Measurements from ENCODE around the gene FNDC11.

Gene FNDC11

GRCh38 chr20:63582382-63583063 lies 28.6 kb downstream of the FNDC11 start:
- Histone ChIP-seq H3K27me3 (replicated peaks in 2 of 5; ENCODE audit: control insufficient read depth in 4 of 5, insufficient read depth in 5 of 5, low read length in 4 of 5) (peaks cover 0 to 4% (median 0%) of the 10 kb centered on the region in 5 experiments), H3K36me3 (ENCODE audit: control insufficient read depth in 4 of 4, insufficient read depth in 4 of 4, low read length in 3 of 4) (no peaks in the 10 kb centered on the region), H3K9me3 (ENCODE audit: control extremely low read depth in 1 of 5, control insufficient read depth in 4 of 5, insufficient read depth in 2 of 5, low read depth in 1 of 5, low read length in 4 of 5) (no peaks in the 10 kb centered on the region), H3K4me1 (ENCODE audit: control extremely low read depth in 1 of 4, control insufficient read depth in 4 of 4, insufficient read depth in 4 of 4, low read length in 3 of 4) (peaks cover 0 to 12% (median 9%) of the 10 kb centered on the region in 4 experiments), H3K4me3 (ENCODE audit: control insufficient read depth in 1 of 7, extremely low read depth in 1 of 7, insufficient read depth in 4 of 7, low read depth in 2 of 7, low read length in 6 of 7) (no peak overlapping the region), H3K27ac (ENCODE audit: insufficient read depth in 1 of 2, low read depth in 1 of 2, low read length in 2 of 2, poor library complexity in 1 of 2, severe bottlenecking in 2 of 2) (no peak overlapping the region)
- ChIA-PET POLR2A (interaction anchor here (0.6 kb wide), 1 partner anchor 12 kb away, joined by 5 read pairs; no protein-coding TSS in a partner anchor), CTCF (interaction anchor here (0.9 to 2.2 kb wide), 6 partner anchors 12 to 73 kb away, joined by 3 to 13 read pairs (median 4); partner anchors contain the start of gene PTK6)
- no peak for DNase-seq
- WGBS (ENCODE audit: insufficient coverage): 96% methylated on average over 22 of the region's 23 CpGs

GRCh38 chr20:63585616-63586565 lies 31.9 kb downstream of the FNDC11 start:
- POLR2A ChIA-PET: interaction anchor here (0.7 kb wide), 1 partner anchor 103 kb away, joined by 3 read pairs; no protein-coding TSS in a partner anchor
- H3K4me1 ChIP-seq (ENCODE audit: control extremely low read depth in 1 of 4, control insufficient read depth in 4 of 4, insufficient read depth in 4 of 4, low read length in 3 of 4): peaks cover 0 to 26% (median 25%) of the 10 kb centered on the region in 4 experiments
- CTCF ChIA-PET: interaction anchor here (1.4 kb wide), 1 partner anchor 28 kb away, joined by 3 read pairs; no protein-coding TSS in a partner anchor
- no peaks in the 10 kb centered on the region for H3K9me3 ChIP-seq (ENCODE audit: control extremely low read depth in 1 of 5, control insufficient read depth in 4 of 5, insufficient read depth in 2 of 5, low read depth in 1 of 5, low read length in 4 of 5)
- H3K27me3 ChIP-seq (replicated peaks in 2 of 5; ENCODE audit: control insufficient read depth in 4 of 5, insufficient read depth in 5 of 5, low read length in 4 of 5): no peaks in the 10 kb centered on the region
- no peak for DNase-seq
- H3K4me3 ChIP-seq (ENCODE audit: control insufficient read depth in 1 of 7, extremely low read depth in 1 of 7, insufficient read depth in 4 of 7, low read depth in 2 of 7, low read length in 6 of 7): no peak overlapping the region
- H3K36me3 ChIP-seq (ENCODE audit: control insufficient read depth in 4 of 4, insufficient read depth in 4 of 4, low read length in 3 of 4): peaks cover 0 to 17% (median 12%) of the 10 kb centered on the region in 4 experiments
- 95% methylated on average over 19 of the region's 22 CpGs for WGBS (ENCODE audit: insufficient coverage)
- H3K27ac ChIP-seq (ENCODE audit: insufficient read depth in 1 of 2, low read depth in 1 of 2, low read length in 2 of 2, poor library complexity in 1 of 2, severe bottlenecking in 2 of 2): no peak overlapping the region

- ChIA-PET CTCF (no interaction called here), POLR2A (interaction anchor here (0.7 kb wide), 1 partner anchor 102 kb away, joined by 3 read pairs; no protein-coding TSS in a partner anchor)
- whole genome bisulfite sequencing (ENCODE audit: insufficient coverage): 94% methylated on average over 15 of the region's 17 CpGs
- Histone ChIP-seq H3K27ac (ENCODE audit: insufficient read depth in 1 of 2, low read depth in 1 of 2, low read length in 2 of 2, poor library complexity in 1 of 2, severe bottlenecking in 2 of 2) (no peak overlapping the region), H3K27me3 (replicated peaks in 2 of 5; ENCODE audit: control insufficient read depth in 4 of 5, insufficient read depth in 5 of 5, low read length in 4 of 5) (no peaks in the 10 kb centered on the region), H3K36me3 (ENCODE audit: control insufficient read depth in 4 of 4, insufficient read depth in 4 of 4, low read length in 3 of 4) (peaks cover 0 to 24% (median 16%) of the 10 kb centered on the region in 4 experiments), H3K4me1 (ENCODE audit: control extremely low read depth in 1 of 4, control insufficient read depth in 4 of 4, insufficient read depth in 4 of 4, low read length in 3 of 4) (peaks cover 0 to 26% (median 25%) of the 10 kb centered on the region in 4 experiments), H3K4me3 (ENCODE audit: control insufficient read depth in 1 of 7, extremely low read depth in 1 of 7, insufficient read depth in 4 of 7, low read depth in 2 of 7, low read length in 6 of 7) (no peak overlapping the region), H3K9me3 (ENCODE audit: control extremely low read depth in 1 of 5, control insufficient read depth in 4 of 5, insufficient read depth in 2 of 5, low read depth in 1 of 5, low read length in 4 of 5) (no peaks in the 10 kb centered on the region)
- DNase-seq: no peak
Observed at GRCh38 chr20:63586797-63587196, 32.8 kb downstream of the FNDC11 start.

GRCh38 chr20:63587256-63587655 lies 33.3 kb downstream of the FNDC11 start:
- CTCF ChIA-PET: no interaction called here
- H3K27me3 ChIP-seq (replicated peaks in 2 of 5; ENCODE audit: control insufficient read depth in 4 of 5, insufficient read depth in 5 of 5, low read length in 4 of 5): no peaks in the 10 kb centered on the region
- no peaks in the 10 kb centered on the region for H3K9me3 ChIP-seq (ENCODE audit: control extremely low read depth in 1 of 5, control insufficient read depth in 4 of 5, insufficient read depth in 2 of 5, low read depth in 1 of 5, low read length in 4 of 5)
- no peak for DNase-seq
- H3K4me1 ChIP-seq (ENCODE audit: control extremely low read depth in 1 of 4, control insufficient read depth in 4 of 4, insufficient read depth in 4 of 4, low read length in 3 of 4): peaks cover 0 to 26% (median 25%) of the 10 kb centered on the region in 4 experiments
- H3K36me3 ChIP-seq (ENCODE audit: control insufficient read depth in 4 of 4, insufficient read depth in 4 of 4, low read length in 3 of 4): peaks cover 0 to 29% (median 20%) of the 10 kb centered on the region in 4 experiments
- WGBS (ENCODE audit: insufficient coverage): 92% methylated on average over 6 of the region's 12 CpGs
- H3K4me3 ChIP-seq (ENCODE audit: control insufficient read depth in 1 of 7, extremely low read depth in 1 of 7, insufficient read depth in 4 of 7, low read depth in 2 of 7, low read length in 6 of 7): no peak overlapping the region
- no peak overlapping the region for H3K27ac ChIP-seq (ENCODE audit: insufficient read depth in 1 of 2, low read depth in 1 of 2, low read length in 2 of 2, poor library complexity in 1 of 2, severe bottlenecking in 2 of 2)
- POLR2A ChIA-PET: no interaction called here

- Histone ChIP-seq H3K4me3 (ENCODE audit: control insufficient read depth in 1 of 7, extremely low read depth in 1 of 7, insufficient read depth in 4 of 7, low read depth in 2 of 7, low read length in 6 of 7) (peak overlapping the region in 4 of 7 experiments; percentile 4 to 42 (median 24)), H3K4me1 (ENCODE audit: control extremely low read depth in 1 of 4, control insufficient read depth in 4 of 4, insufficient read depth in 4 of 4, low read length in 3 of 4) (peaks cover 0 to 26% (median 25%) of the 10 kb centered on the region in 4 experiments), H3K36me3 (ENCODE audit: control insufficient read depth in 4 of 4, insufficient read depth in 4 of 4, low read length in 3 of 4) (peaks cover 0 to 36% (median 24%) of the 10 kb centered on the region in 4 experiments), H3K27ac (ENCODE audit: insufficient read depth in 1 of 2, low read depth in 1 of 2, low read length in 2 of 2, poor library complexity in 1 of 2, severe bottlenecking in 2 of 2) (no peak overlapping the region), H3K9me3 (ENCODE audit: control extremely low read depth in 1 of 5, control insufficient read depth in 4 of 5, insufficient read depth in 2 of 5, low read depth in 1 of 5, low read length in 4 of 5) (no peaks in the 10 kb centered on the region), H3K27me3 (replicated peaks in 2 of 5; ENCODE audit: control insufficient read depth in 4 of 5, insufficient read depth in 5 of 5, low read length in 4 of 5) (no peaks in the 10 kb centered on the region)
- CTCF ChIA-PET: interaction anchor here (0.9 to 1.2 kb wide), 2 partner anchors 10 to 54 kb away, joined by 3 to 5 read pairs; no protein-coding TSS in a partner anchor
- DNase-seq: peak; percentile 65 to 95 (median 91)
- POLR2A ChIA-PET: interaction anchor here (0.5 to 0.7 kb wide), 2 partner anchors 41 to 395 kb away, joined by 3 to 5 read pairs; no protein-coding TSS in a partner anchor
- WGBS (ENCODE audit: insufficient coverage): 15% methylated on average over 15 of the region's 19 CpGs
Observed at GRCh38 chr20:63587776-63588591, 34.0 kb downstream of the FNDC11 start.

- no peak for DNase-seq
- Histone ChIP-seq H3K27me3 (replicated peaks in 2 of 5; ENCODE audit: control insufficient read depth in 4 of 5, insufficient read depth in 5 of 5, low read length in 4 of 5) (no peaks in the 10 kb centered on the region), H3K4me3 (ENCODE audit: control insufficient read depth in 1 of 7, extremely low read depth in 1 of 7, insufficient read depth in 4 of 7, low read depth in 2 of 7, low read length in 6 of 7) (peak overlapping the region in 1 of 7 experiments; percentile 42), H3K36me3 (ENCODE audit: control insufficient read depth in 4 of 4, insufficient read depth in 4 of 4, low read length in 3 of 4) (peaks cover 0 to 40% (median 28%) of the 10 kb centered on the region in 4 experiments), H3K27ac (ENCODE audit: insufficient read depth in 1 of 2, low read depth in 1 of 2, low read length in 2 of 2, poor library complexity in 1 of 2, severe bottlenecking in 2 of 2) (no peak overlapping the region), H3K4me1 (ENCODE audit: control extremely low read depth in 1 of 4, control insufficient read depth in 4 of 4, insufficient read depth in 4 of 4, low read length in 3 of 4) (peaks cover 0 to 26% (median 25%) of the 10 kb centered on the region in 4 experiments), H3K9me3 (ENCODE audit: control extremely low read depth in 1 of 5, control insufficient read depth in 4 of 5, insufficient read depth in 2 of 5, low read depth in 1 of 5, low read length in 4 of 5) (no peaks in the 10 kb centered on the region)
- POLR2A ChIA-PET: no interaction called here
- CTCF ChIA-PET: interaction anchor here (1.2 kb wide), 1 partner anchor 53 kb away, joined by 5 read pairs; no protein-coding TSS in a partner anchor
- WGBS (ENCODE audit: insufficient coverage): 95% methylated on average over 11 of the region's 11 CpGs
Observed at GRCh38 chr20:63588641-63589041, 34.7 kb downstream of the FNDC11 start.

All from common myeloid progenitor, CD34-positive (primary cell).